K562 (cell line): ENCODE results near the gene ARL16. TPM values are rescaled to one million over a fixed set of nuclear protein-coding genes. Genes with fewer than 3 reads are reported as not detected.
A peak's percentile ranks its signal among the peaks of the same experiment; 100 is the strongest.

ENCODE experiments used
- BDP1 ChIP-seq: IDR thresholded peaks from 3 replicates; pipeline ENCODE4 v1.6.1; 2011; ENCODE audit not compliant: insufficient read length, insufficient read depth
- DACH1 ChIP-seq: fragments of 450-650 bp; IDR thresholded peaks from 2 replicates; pipeline ENCODE4 v1.6.1; 2018; ENCODE audit not compliant: partially characterized antibody
- EGR1 ChIP-seq: fragments of 450-650 bp; conservative IDR thresholded peaks from 2 replicates; pipeline ENCODE4 v1.6.1; 2017; ENCODE audit warnings: mild to moderate bottlenecking
- FOXP1 ChIP-seq: sonication (generic); formaldehyde crosslinking; IDR thresholded peaks from 2 replicates; pipeline ENCODE4 v1.8.0; 2022; ENCODE audit warnings: mild to moderate bottlenecking, missing genetic modification reagents
- HDAC3 ChIP-seq: fragments of 450-650 bp; IDR thresholded peaks from 2 replicates; pipeline ENCODE4 v1.6.1; 2018; ENCODE audit warnings: borderline replicate concordance, mild to moderate bottlenecking, moderate library complexity; ENCODE audit not compliant: partially characterized antibody
- HDGF ChIP-seq: fragments of 450-650 bp; IDR thresholded peaks from 2 replicates; pipeline ENCODE4 v1.6.1; 2016
- HIVEP1 ChIP-seq: fragments of 250-450 bp; sonication (Bioruptor Pico); IDR thresholded peaks from 2 replicates; pipeline ENCODE4 v1.4.0; 2020; ENCODE audit warnings: mild to moderate bottlenecking
- HNRNPK ChIP-seq: fragments of 200-400 bp; formaldehyde crosslinking; IDR thresholded peaks from one replicate; pipeline ENCODE4 v1.6.1; 2018; ENCODE audit warnings: mild to moderate bottlenecking, low read depth, low read length; ENCODE audit not compliant: poor library complexity, severe bottlenecking
- KLF16 ChIP-seq: IDR thresholded peaks from 2 replicates; pipeline ENCODE4 v1.6.1; 2016; ENCODE audit warnings: antibody characterized with exemption
- KLF6 ChIP-seq: fragments of 250-450 bp; sonication (Bioruptor Pico); IDR thresholded peaks from 2 replicates; pipeline ENCODE4 v1.4.0; 2020; ENCODE audit warnings: mild to moderate bottlenecking, moderate library complexity, borderline replicate concordance
- MIER1 ChIP-seq: fragments of 450-650 bp; IDR thresholded peaks from 2 replicates; pipeline ENCODE4 v1.6.1; 2016; ENCODE audit warnings: antibody characterized with exemption, mild to moderate bottlenecking, low read depth
- NFE2 ChIP-seq: IDR thresholded peaks from 2 replicates; pipeline ENCODE4 v1.6.1; 2014; ENCODE audit warnings: antibody characterized with exemption, low read depth
- PCBP1 ChIP-seq: fragments of 200-400 bp; formaldehyde crosslinking; IDR thresholded peaks from 2 replicates; pipeline ENCODE4 v1.6.1; 2018; ENCODE audit warnings: mild to moderate bottlenecking, low read depth, low read length; ENCODE audit not compliant: poor library complexity, severe bottlenecking
- PHF21A ChIP-seq: fragments of 450-650 bp; IDR thresholded peaks from 2 replicates; pipeline ENCODE4 v1.6.1; 2017; ENCODE audit warnings: low read depth, borderline replicate concordance
- PPARD ChIP-seq: fragments of 250-450 bp; sonication (Bioruptor Pico); IDR thresholded peaks from 2 replicates; pipeline ENCODE4 v1.8.0; 2022; ENCODE audit warnings: inconsistent platforms, mild to moderate bottlenecking, moderate library complexity
- ZNF224 ChIP-seq: sonication (generic); formaldehyde crosslinking; IDR thresholded peaks from 2 replicates; pipeline ENCODE4 v1.8.0; 2022; ENCODE audit warnings: mild to moderate bottlenecking, missing genetic modification reagents
- ZNF23 ChIP-seq: fragments of 250-450 bp; sonication (Bioruptor Pico); IDR thresholded peaks from 2 replicates; pipeline ENCODE4 v1.4.0; 2020; ENCODE audit warnings: mild to moderate bottlenecking
- ZNF282 ChIP-seq: sonication (generic); formaldehyde crosslinking; IDR thresholded peaks from 2 replicates; pipeline ENCODE4 v1.8.1; 2023; ENCODE audit warnings: missing genetic modification reagents
- polyA plus RNA-seq, 8 experiments: library from polyadenylated mRNA; depleted of rRNA in 4 of 8; stranded (reverse) in 5 of 8; unstranded in 3 of 8; fragments of >200 nt; fragmentation: Nextera tagmentation in 2 of 8; fragmentation: Illumina TruSeq in 1 of 8; extraction: Ambion mirVana in 2 of 8; extraction: Trizol in 1 of 8; gene quantifications; 2 replicates each; pipeline versions ENCODE4 v1.2.1 to v1.2.3, GENCODE V29; 2011 to 2014; ENCODE audit warnings: inconsistent platforms in 1 of 8, missing spikeins in 1 of 8
- total RNA-seq, 7 experiments: library from RNA; depleted of rRNA in 6 of 7; stranded (reverse); fragments of >200 nt in 6 of 7; fragmentation: Illumina TruSeq in 2 of 7; extraction: Trizol in 2 of 7; gene quantifications; 2 replicates each; pipeline versions ENCODE4 v1.2.1 to v1.2.3, GENCODE V29; 2011 to 2021; ENCODE audit warnings: low replicate concordance in 1 of 7
- TF ChIP-seq, protein P1 (sequence below): sonication (generic); formaldehyde crosslinking; IDR thresholded peaks from 2 replicates; pipeline ENCODE4 v1.4.0; 2020; ENCODE audit warnings: mild to moderate bottlenecking, missing genetic modification reagents
- TF ChIP-seq, protein P2 (sequence below): fragments of 250-450 bp; sonication (Bioruptor Pico); IDR thresholded peaks from 2 replicates; pipeline ENCODE4 v1.5.0; 2022; ENCODE audit warnings: mild to moderate bottlenecking
- TF ChIP-seq, protein P3 (sequence below), 2 experiments: IDR thresholded peaks; 2 replicates each; pipeline ENCODE4 v1.6.1; 2012; ENCODE audit warnings: improper control_type of control experiment in 2 of 2, low read depth in 2 of 2, low read length in 2 of 2, borderline replicate concordance in 1 of 2
- TF ChIP-seq, protein P4 (sequence below): sonication (generic); IDR thresholded peaks from 2 replicates; pipeline ENCODE4 v1.6.1; 2016

The ARL16 gene
- total and polyA plus RNA-seq, 9 of the 15 experiments (the other 6 are each of a cell fraction or from before 2014, with no cell fraction given): 5.4 to 32.4 (median 22.6) TPM

DNA sequence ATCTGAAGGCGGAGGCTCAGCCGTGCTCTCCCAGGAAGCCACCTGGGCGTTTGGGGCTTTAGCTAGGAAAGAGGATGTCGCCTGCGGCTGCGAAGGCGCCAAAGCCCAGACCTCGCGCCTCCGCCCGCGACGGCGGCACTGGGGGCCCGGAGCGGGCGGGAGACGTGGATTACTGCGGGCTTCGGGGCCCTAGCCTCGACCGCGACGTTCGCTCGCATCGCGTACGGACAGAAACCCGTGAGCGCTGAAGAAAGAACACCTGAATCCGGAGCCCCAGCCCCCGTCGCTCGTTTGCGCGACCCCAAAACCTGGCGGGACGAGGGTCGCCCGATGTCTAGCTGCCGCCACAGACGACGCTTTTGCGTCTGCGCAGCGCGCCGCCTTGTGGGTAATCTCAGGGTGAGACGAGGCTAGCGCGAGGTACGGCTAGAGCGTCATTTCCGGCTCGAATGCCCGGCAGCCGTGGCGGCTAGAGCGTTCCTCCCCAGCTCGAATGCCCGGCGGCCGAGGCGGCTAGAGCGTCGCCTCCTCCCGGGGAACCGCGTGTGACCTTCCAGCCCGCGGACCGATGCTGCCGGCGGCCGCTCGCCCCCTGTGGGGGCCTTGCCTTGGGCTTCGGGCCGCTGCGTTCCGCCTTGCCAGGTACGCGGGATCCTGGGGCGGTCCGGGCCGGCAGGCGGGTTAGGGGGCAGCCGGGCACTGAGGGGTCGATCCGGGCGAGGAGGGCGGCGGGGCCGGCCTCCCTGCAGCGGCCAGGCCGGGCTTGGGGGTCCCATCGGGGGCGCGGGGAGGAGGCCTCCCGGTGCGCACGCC is 19.5 kb upstream of the ARL16 start, which contains the start of gene MRPL12 (continued):
- no peak for TF ChIP-seq KLF6 (CRISPR knock-in tag)
- no peak for TF ChIP-seq HDAC3
- TF ChIP-seq, protein P1, sequence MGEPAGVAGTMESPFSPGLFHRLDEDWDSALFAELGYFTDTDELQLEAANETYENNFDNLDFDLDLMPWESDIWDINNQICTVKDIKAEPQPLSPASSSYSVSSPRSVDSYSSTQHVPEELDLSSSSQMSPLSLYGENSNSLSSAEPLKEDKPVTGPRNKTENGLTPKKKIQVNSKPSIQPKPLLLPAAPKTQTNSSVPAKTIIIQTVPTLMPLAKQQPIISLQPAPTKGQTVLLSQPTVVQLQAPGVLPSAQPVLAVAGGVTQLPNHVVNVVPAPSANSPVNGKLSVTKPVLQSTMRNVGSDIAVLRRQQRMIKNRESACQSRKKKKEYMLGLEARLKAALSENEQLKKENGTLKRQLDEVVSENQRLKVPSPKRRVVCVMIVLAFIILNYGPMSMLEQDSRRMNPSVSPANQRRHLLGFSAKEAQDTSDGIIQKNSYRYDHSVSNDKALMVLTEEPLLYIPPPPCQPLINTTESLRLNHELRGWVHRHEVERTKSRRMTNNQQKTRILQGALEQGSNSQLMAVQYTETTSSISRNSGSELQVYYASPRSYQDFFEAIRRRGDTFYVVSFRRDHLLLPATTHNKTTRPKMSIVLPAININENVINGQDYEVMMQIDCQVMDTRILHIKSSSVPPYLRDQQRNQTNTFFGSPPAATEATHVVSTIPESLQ (CRISPR knock-in tag): 0 out of 2 replicates have a peak, but pooled peaks have one; percentile 18
- no peak for TF ChIP-seq KLF16
- no peak for TF ChIP-seq DACH1
- no peak for TF ChIP-seq HNRNPK
- TF ChIP-seq EGR1: no peak
- TF ChIP-seq BDP1: no peak
- TF ChIP-seq FOXP1: no peak
- TF ChIP-seq, protein P2, sequence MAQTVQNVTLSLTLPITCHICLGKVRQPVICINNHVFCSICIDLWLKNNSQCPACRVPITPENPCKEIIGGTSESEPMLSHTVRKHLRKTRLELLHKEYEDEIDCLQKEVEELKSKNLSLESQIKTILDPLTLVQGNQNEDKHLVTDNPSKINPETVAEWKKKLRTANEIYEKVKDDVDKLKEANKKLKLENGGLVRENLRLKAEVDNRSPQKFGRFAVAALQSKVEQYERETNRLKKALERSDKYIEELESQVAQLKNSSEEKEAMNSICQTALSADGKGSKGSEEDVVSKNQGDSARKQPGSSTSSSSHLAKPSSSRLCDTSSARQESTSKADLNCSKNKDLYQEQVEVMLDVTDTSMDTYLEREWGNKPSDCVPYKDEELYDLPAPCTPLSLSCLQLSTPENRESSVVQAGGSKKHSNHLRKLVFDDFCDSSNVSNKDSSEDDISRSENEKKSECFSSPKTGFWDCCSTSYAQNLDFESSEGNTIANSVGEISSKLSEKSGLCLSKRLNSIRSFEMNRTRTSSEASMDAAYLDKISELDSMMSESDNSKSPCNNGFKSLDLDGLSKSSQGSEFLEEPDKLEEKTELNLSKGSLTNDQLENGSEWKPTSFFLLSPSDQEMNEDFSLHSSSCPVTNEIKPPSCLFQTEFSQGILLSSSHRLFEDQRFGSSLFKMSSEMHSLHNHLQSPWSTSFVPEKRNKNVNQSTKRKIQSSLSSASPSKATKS (CRISPR knock-in tag): no peak
- TF ChIP-seq ZNF282 (CRISPR knock-in tag): no peak
- TF ChIP-seq MIER1: no peak
- TF ChIP-seq NFE2: 0 out of 2 replicates have a peak, but pooled peaks have one; percentile 22
- no peak for TF ChIP-seq PHF21A
- TF ChIP-seq PCBP1: peak; percentile 73
- 0 out of 2 replicates have a peak, but pooled peaks have one; percentile 12 for TF ChIP-seq ZNF224 (CRISPR knock-in tag)
- TF ChIP-seq, protein P3, sequence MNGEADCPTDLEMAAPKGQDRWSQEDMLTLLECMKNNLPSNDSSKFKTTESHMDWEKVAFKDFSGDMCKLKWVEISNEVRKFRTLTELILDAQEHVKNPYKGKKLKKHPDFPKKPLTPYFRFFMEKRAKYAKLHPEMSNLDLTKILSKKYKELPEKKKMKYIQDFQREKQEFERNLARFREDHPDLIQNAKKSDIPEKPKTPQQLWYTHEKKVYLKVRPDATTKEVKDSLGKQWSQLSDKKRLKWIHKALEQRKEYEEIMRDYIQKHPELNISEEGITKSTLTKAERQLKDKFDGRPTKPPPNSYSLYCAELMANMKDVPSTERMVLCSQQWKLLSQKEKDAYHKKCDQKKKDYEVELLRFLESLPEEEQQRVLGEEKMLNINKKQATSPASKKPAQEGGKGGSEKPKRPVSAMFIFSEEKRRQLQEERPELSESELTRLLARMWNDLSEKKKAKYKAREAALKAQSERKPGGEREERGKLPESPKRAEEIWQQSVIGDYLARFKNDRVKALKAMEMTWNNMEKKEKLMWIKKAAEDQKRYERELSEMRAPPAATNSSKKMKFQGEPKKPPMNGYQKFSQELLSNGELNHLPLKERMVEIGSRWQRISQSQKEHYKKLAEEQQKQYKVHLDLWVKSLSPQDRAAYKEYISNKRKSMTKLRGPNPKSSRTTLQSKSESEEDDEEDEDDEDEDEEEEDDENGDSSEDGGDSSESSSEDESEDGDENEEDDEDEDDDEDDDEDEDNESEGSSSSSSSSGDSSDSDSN (IDR thresholded peaks at IDR 0.05; ENCODE audit: borderline replicate concordance in 1 of 2, low read depth in 2 of 2, low read length in 2 of 2): peak; percentile 51 to 74; a peak in 1 of 4 replicates
- TF ChIP-seq ZNF23: no peak
- TF ChIP-seq PPARD: no peak
- no peak for TF ChIP-seq HDGF
- TF ChIP-seq HIVEP1 (CRISPR knock-in tag): no peak
- TF ChIP-seq, protein P4, sequence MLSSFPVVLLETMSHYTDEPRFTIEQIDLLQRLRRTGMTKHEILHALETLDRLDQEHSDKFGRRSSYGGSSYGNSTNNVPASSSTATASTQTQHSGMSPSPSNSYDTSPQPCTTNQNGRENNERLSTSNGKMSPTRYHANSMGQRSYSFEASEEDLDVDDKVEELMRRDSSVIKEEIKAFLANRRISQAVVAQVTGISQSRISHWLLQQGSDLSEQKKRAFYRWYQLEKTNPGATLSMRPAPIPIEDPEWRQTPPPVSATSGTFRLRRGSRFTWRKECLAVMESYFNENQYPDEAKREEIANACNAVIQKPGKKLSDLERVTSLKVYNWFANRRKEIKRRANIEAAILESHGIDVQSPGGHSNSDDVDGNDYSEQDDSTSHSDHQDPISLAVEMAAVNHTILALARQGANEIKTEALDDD: no peak
